HuH-7.5 (cell line): ENCODE measurements around the gene SRRM5.
"Not testable (repeated sequence)": the region's sequence is repeated elsewhere in the genome, so short reads cannot be mapped to it uniquely, and the experiment has no call there.

Source experiments
- DNase-seq: peaks from one replicate; pipeline ENCODE4 v3.0.0; 2011; ENCODE audit warnings: low spot score

SRRM5 gene

GRCh38 chr19:43611788-43612187, at the start of gene SRRM5:
SRRM5 (plus strand) TSS chr19:43612088; CDS start chr19:43612122, 34 bp downstream.
- DNase-seq, result no peak

GRCh38 chr19:43562226-43562697, 49.6 kb upstream of the SRRM5 start:
- DNase-seq, result no peak

GRCh38 chr19:43562698-43563241, 49.1 kb upstream of the SRRM5 start:
- DNase-seq, result no peak

- no peak for DNase-seq
These were observed 48.0 kb upstream of the SRRM5 start for GRCh38 chr19:43563816-43564457.

GRCh38 chr19:43564800-43565199, 47.1 kb upstream of the SRRM5 start:
- no peak for DNase-seq

- no peak for DNase-seq
These were observed 42.2 kb upstream of the SRRM5 start for GRCh38 chr19:43569657-43570056.

- DNase-seq, result no peak
These were observed 41.6 kb upstream of the SRRM5 start for GRCh38 chr19:43570174-43570791.

GRCh38 chr19:43572171-43572588, 39.7 kb upstream of the SRRM5 start:
- DNase-seq, result no peak

- DNase-seq, result no peak
These were observed 37.3 kb upstream of the SRRM5 start for GRCh38 chr19:43574424-43575155.

GRCh38 chr19:43575156-43575950, 36.5 kb upstream of the SRRM5 start, which contains the start of the genes PINLYP and XRCC1:
PINLYP (plus strand) TSS chr19:43575801; CDS start chr19:43577192, 1,391 bp downstream.
XRCC1 (minus strand) TSS chr19:43575527; CDS start chr19:43575458, 69 bp downstream.
- DNase-seq, result peak; percentile 95

GRCh38 chr19:43575955-43576878, 35.7 kb upstream of the SRRM5 start:
- DNase-seq, result no peak

GRCh38 chr19:43578787-43579186, 33.1 kb upstream of the SRRM5 start:
- DNase-seq, result no peak

- DNase-seq, result no peak
These were observed 30.4 kb upstream of the SRRM5 start for GRCh38 chr19:43581467-43581866.

- DNase-seq, result no peak
These were observed 29.4 kb upstream of the SRRM5 start for GRCh38 chr19:43582495-43582894.

GRCh38 chr19:43584484-43584883, 27.4 kb upstream of the SRRM5 start:
- no peak for DNase-seq

- DNase-seq, result no peak
These were observed 25.5 kb upstream of the SRRM5 start for GRCh38 chr19:43586346-43586745.

- not testable (repeated sequence) for DNase-seq
These were observed 24.9 kb upstream of the SRRM5 start for GRCh38 chr19:43587029-43587428.

GRCh38 chr19:43589277-43589676, 22.6 kb upstream of the SRRM5 start:
- DNase-seq, result no peak

GRCh38 chr19:43589678-43590077, 22.2 kb upstream of the SRRM5 start:
- DNase-seq, result no peak

- DNase-seq, result no peak
These were observed 19.8 kb upstream of the SRRM5 start for GRCh38 chr19:43591904-43592772.
